OCI-M2 (cell line): ENCODE results near the gene POP7.
A peak's percentile ranks its signal among the peaks of the same experiment; 100 is the strongest.
"Not testable (repeated sequence)": the region's sequence is repeated elsewhere in the genome, so short reads cannot be mapped to it uniquely, and the experiment has no call there.

Experiments
- DNase-seq: peaks from one replicate; lab custom pipeline; 2025; ENCODE audit not compliant: unreplicated experiment; lab: John Stamatoyannopoulos, UW

The POP7 gene

DNA sequence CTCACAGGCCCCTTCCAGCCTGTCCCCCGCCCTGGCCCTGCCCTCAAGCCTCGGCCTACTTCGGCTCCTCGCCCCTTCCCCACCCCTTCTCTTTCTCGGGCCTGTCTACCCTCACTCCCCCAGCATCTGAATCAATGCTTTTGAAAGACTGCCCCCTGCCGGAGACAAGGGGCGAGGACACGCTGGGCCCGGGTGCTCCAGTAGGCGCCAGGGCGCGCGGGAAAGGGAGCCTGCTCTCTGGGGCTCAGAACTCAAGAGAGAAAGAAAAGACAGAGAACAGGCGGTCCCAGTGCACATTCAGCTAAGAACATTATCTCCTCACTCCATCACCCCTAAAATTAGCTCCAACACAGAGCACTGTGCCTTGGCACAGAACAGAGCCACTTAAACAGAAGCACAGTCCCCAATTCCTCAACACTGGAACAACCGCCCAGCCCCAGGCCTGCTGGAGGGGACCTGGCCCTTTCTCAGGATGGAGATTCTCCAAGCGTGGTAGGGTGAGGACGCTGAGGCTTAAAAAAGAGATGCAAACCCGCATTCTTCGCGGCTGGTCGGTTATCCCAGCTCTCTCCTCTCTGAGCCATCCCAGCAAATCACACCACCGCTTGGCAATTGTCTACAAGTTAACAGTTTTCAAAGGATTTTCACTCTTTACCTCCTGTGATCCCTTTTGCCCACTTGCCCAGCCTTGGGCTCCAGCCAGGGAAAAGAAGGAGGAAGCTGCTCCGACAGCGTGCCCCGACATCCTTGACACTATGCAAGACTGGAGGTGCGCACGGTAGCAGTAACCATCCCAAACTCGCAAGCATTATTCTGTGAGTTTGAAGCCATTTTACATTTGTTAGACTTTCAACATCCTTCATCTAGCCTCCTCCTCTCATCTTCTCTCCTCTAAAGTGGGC, 14.0 kb upstream of the POP7 start:
- DNase-seq, result peak; percentile 43

DNA sequence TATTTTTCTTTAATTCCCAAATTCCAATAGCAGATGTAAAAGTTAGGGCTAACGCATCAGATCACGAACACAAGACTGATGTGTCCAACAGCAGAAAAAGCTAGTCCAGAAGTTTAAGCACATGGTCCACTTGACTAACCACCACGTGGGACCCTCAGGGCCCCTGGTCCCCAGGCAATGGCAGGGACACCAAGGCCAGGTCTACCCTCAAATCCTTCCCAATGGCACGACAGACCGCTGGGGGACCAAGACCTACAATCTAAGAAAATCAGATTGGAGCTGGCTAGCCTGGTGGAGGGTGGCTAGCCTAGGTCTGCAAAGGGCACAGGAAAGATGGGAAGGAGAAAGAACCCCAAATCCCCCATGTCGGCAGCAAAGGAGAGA, 13.4 kb upstream of the POP7 start:
- no peak for DNase-seq

- DNase-seq, result no peak
Observed at GRCh38 chr7:100693312-100694097, 12.4 kb upstream of the POP7 start.

- DNase-seq, result no peak
Observed at GRCh38 chr7:100694098-100694745, 11.7 kb upstream of the POP7 start, which contains the start of gene GIGYF1. TSS of gene GIGYF1 (minus strand) at chr7:100694250. CDS start at chr7:100688238, 6,012 bp downstream.

DNA sequence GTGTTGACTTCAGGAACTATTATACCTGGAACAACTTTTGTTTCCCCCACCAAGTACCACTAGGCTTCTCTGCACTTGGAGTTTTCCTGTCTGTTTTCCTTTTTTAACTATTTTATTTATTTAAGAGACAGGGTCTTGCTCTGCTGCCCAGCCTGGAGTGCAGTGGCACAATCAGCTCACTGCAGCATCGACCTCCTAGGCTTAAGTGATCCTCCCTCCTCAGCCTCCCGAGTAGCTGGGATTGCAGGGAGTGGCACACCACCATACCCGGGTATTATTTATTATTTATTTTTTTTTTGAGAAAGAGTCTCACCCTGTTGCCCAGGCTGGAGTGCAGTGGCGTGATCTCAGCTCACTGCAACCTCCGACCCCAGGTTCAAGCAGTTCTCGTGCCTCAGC, 9.8 kb upstream of the POP7 start:
- DNase-seq, result no peak

DNA sequence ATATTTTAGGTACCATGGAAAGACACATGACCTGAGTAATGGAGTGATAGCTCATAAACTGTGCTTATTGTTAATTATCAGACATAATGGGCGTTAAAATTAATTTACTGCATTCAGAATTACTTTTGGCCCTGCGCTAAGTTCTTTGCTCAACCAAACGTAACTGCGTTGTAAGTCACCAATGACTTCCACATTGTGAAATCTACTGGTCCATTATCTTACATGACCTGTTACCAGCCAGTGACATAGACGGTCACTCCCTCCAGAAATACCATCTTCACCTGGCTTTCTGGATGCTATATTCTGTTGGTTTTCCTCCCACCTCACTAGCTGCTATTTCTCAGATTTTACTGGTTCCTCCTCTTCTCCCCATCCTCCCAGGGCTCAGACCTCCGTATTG, 6.9 kb upstream of the POP7 start:
- DNase-seq, result no peak

GRCh38 chr7:100701089-100701488, 4.8 kb upstream of the POP7 start:
- not testable (repeated sequence) for DNase-seq

GRCh38 chr7:100705320-100705752, 585 bp upstream of the POP7 start:
- DNase-seq, result peak; percentile 41

GRCh38 chr7:100706672-100707311, 871 bp downstream of the POP7 start:
- DNase-seq, result no peak

- no peak for DNase-seq
Observed at GRCh38 chr7:100708395-100708794, 2.5 kb downstream of the POP7 start.

GRCh38 chr7:100710452-100710851, 4.5 kb downstream of the POP7 start:
- no peak for DNase-seq

DNA sequence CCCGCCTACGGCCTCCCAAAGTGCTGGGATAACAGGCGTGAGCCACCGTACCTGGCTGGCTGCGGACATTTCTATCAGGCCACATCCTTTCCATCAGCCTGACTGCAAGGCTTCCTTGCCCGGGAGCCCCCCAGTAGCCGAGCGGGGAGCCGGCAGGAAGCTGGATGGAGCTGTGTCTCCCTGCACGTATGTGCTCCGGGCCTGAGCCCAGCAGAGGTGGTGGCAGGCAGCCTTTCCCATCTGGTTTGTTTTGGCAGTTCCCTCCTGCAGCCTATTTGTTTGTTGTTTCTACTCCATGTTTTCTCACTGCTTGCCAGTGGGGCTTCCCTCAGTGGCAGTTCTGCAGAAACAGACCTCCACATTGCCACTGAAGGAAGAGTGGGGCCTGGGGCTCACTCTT, 5.4 kb downstream of the POP7 start:
- DNase-seq, result no peak

DNA sequence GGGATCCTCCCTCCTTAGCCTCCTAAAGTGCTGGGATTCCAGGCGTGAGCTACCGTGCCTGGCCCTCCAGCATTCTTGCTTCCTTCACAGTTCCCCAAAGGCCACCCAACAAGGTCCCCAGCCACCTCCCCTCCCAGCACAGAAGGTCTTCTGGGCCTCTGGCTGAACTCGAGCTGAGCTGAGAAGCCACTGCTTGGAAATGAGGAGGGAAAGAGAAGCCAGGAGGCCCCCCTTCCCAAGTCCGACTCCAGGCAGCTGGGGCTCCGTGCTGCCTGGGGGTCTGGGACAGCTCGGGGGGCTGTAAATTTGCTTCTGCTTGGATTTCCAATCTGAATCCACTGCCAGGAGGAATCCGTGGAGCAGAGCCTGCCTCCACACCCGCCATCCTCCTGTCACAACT, 8.8 kb downstream of the POP7 start:
- DNase-seq, result no peak

DNA sequence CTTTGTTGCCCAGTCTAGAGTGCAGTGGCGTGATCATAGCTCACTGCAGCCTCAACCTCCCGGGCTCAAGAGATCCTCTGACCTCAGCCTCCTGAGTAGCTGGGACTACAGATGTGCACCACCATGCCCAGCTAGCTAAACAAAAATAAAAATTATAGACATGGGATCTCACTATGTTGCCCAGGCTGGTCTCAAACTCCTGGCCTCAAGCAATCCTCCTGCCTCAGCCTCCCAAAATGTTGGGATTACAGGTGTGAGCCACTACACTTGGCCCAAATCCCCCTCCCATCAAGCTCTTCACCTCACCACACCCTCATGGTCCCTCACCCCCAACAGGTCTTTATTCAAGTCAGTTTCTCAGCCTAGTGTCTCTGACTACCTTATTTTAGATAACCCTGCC, 11.2 kb downstream of the POP7 start:
- DNase-seq, result not testable (repeated sequence)

- DNase-seq, result no peak
Observed at GRCh38 chr7:100719523-100720278, 13.8 kb downstream of the POP7 start.

DNA sequence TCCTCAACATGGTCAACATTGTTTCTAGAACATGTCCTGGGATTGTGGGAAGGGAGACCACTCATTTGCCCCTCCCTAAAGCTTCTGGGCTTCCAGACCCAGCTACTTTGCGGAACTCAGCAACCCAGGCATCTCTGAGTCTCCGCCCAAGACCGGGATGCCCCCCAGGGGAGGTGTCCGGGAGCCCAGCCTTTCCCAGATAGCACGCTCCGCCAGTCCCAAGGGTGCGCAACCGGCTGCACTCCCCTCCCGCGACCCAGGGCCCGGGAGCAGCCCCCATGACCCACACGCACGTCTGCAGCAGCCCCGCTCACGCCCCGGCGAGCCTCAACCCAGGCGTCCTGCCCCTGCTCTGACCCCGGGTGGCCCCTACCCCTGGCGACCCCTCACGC, 14.4 kb downstream of the POP7 start, which contains the start of gene EPO:
Gene EPO (plus strand): TSS at position 190 of the 392 bp plus-strand sequence. CDS start 513 bp downstream, outside the sequence.
- no peak for DNase-seq

GRCh38 chr7:100720671-100721504, 15.0 kb downstream of the POP7 start:
- no peak for DNase-seq

GRCh38 chr7:100721505-100721812, 15.5 kb downstream of the POP7 start:
- DNase-seq, result no peak

- no peak for DNase-seq
Observed at GRCh38 chr7:100722480-100723212, 16.7 kb downstream of the POP7 start.
